Loucy (cell line): ENCODE data around the gene ZSWIM6.

ENCODE experiments used
- EZH2phosphoT487 ChIP-seq: fragments of 200-600 bp; IDR thresholded peaks from 2 replicates; pipeline ENCODE4 v1.6.1; 2018; ENCODE audit warnings: antibody characterized with exemption, mild to moderate bottlenecking, moderate library complexity, borderline replicate concordance
- TF ChIP-seq, protein P1 (sequence below): fragments of 200-600 bp; sonication (generic); conservative IDR thresholded peaks from 2 replicates; pipeline ENCODE4 v1.5.1; 2014; ENCODE audit warnings: mild to moderate bottlenecking, antibody characterized with exemption, low read length

DNA sequence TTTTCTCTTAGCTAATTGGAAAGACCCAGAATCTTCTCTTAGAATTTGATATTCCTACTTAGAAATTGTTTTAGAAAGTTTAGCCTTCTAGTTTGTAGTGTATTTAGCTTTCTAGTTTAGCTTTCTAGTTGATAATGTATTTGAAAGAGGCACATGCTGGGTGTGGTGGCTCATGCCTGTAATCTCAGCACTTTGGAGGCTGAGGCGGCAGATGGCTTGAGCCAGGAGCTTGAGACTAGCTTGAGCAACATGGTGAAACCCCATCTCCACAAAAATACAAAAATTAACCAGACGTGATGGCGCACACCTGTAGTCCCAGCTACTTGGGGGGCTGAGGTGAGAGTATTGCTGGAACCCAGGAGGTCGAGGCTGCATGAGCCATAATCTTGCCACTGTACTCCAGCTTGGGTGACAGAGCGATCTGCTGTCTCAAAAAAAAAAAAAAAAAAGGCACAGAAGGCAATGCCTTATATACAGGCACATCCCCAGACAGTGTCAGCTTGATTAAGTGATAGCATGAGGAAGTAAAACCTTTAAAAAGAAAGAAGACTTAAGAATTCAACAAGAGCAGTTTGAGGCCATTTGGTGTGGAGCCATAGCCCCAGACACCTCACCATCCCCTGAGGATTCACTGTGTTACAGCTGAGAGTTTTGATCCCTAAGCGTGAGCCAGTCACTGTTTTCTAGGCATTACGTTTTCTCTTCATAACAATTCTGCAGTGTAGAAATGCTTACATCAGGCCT, 34.6 kb downstream of the ZSWIM6 start:
- no peak for TF ChIP-seq EZH2phosphoT487
- TF ChIP-seq, protein P1, sequence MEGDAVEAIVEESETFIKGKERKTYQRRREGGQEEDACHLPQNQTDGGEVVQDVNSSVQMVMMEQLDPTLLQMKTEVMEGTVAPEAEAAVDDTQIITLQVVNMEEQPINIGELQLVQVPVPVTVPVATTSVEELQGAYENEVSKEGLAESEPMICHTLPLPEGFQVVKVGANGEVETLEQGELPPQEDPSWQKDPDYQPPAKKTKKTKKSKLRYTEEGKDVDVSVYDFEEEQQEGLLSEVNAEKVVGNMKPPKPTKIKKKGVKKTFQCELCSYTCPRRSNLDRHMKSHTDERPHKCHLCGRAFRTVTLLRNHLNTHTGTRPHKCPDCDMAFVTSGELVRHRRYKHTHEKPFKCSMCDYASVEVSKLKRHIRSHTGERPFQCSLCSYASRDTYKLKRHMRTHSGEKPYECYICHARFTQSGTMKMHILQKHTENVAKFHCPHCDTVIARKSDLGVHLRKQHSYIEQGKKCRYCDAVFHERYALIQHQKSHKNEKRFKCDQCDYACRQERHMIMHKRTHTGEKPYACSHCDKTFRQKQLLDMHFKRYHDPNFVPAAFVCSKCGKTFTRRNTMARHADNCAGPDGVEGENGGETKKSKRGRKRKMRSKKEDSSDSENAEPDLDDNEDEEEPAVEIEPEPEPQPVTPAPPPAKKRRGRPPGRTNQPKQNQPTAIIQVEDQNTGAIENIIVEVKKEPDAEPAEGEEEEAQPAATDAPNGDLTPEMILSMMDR, result no peak
